Activated effector memory CD4-positive, alpha-beta T cell treated with Interleukin-2 at 50 U/mL for 16 hours (primary cell): Measurements from ENCODE around the gene SNX9.
A peak's percentile ranks its signal among the peaks of the same experiment; 100 is the strongest.

Source experiments
- DNase-seq: peaks from one replicate; pipeline ENCODE4 v3.0.0-alpha.2; 2020

The SNX9 gene

GRCh38 chr6:157804448-157805327, 18.4 kb upstream of the SNX9 start:
- DNase-seq, result no peak

- no peak for DNase-seq
Measured at GRCh38 chr6:157806131-157806855, 16.8 kb upstream of the SNX9 start.

- DNase-seq, result no peak
Measured at GRCh38 chr6:157806856-157807215, 16.2 kb upstream of the SNX9 start.

GRCh38 chr6:157808405-157808950, 14.6 kb upstream of the SNX9 start:
- no peak for DNase-seq

- DNase-seq, result no peak
Measured at GRCh38 chr6:157809613-157810012, 13.4 kb upstream of the SNX9 start.

- DNase-seq, result no peak
Measured at GRCh38 chr6:157811137-157811475, 11.9 kb upstream of the SNX9 start.

GRCh38 chr6:157811476-157812173, 11.4 kb upstream of the SNX9 start:
- DNase-seq, result no peak

GRCh38 chr6:157812425-157813171, 10.4 kb upstream of the SNX9 start:
- DNase-seq, result no peak

- DNase-seq, result no peak
Measured at GRCh38 chr6:157813191-157813590, 9.9 kb upstream of the SNX9 start.

- no peak for DNase-seq
Measured at GRCh38 chr6:157813750-157814455, 9.1 kb upstream of the SNX9 start.

- DNase-seq, result no peak
Measured at GRCh38 chr6:157814883-157815282, 8.2 kb upstream of the SNX9 start.

GRCh38 chr6:157821342-157822033, 1.6 kb upstream of the SNX9 start:
- DNase-seq, result no peak

- DNase-seq, result no peak
Measured at GRCh38 chr6:157822245-157823000, 623 bp upstream of the SNX9 start.

- peak; percentile 32 for DNase-seq
Measured at GRCh38 chr6:157823528-157824370, 703 bp downstream of the SNX9 start.

GRCh38 chr6:157825243-157825904, 2.3 kb downstream of the SNX9 start:
- DNase-seq, result no peak

GRCh38 chr6:157830354-157831017, 7.4 kb downstream of the SNX9 start:
- DNase-seq, result no peak

GRCh38 chr6:157831018-157831369, 7.9 kb downstream of the SNX9 start:
- DNase-seq, result no peak

GRCh38 chr6:157831424-157832249, 8.6 kb downstream of the SNX9 start:
- DNase-seq, result no peak
